DMS53 treated with DMSO at 0.1 percent for 48 hours (cell line): ENCODE results near the gene MICALL1.

ENCODE experiments used
- DNase-seq: peaks from one replicate; lab custom pipeline; 2025; ENCODE audit not compliant: unreplicated experiment; lab: John Stamatoyannopoulos, UW

The MICALL1 gene

DNA sequence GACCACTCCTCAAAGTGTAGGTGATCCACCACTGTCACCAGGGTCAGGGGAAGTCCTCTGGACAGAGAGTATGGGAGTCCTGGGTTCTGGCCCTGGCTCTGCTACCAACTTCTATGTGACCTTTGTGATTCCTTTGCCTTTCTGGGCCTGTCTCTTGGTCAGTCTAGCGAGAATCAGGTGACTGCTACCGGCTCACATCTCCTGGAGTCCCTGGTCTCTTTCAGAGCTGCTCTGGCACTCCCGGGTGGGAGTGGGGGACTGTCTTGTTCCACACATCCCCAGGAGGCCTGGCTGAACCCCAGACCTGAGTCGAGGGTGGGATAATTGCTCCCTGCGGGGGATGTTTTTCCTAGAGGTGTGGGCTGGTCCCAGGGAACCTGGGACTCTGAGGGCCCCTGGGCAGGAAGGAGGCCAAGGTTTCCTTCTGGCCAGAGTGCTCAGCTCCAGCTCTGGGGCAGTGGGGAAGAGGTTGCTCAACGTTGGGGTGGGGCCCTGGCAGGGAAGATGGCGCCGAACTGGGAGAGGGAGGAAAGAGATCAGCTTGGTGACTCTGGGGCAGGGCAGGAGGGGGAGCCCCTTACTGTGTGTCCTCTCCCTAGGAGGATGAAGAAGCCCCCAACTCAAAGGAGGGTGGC lies 76.2 kb downstream of the MICALL1 start:
- DNase-seq: no peak

DNA sequence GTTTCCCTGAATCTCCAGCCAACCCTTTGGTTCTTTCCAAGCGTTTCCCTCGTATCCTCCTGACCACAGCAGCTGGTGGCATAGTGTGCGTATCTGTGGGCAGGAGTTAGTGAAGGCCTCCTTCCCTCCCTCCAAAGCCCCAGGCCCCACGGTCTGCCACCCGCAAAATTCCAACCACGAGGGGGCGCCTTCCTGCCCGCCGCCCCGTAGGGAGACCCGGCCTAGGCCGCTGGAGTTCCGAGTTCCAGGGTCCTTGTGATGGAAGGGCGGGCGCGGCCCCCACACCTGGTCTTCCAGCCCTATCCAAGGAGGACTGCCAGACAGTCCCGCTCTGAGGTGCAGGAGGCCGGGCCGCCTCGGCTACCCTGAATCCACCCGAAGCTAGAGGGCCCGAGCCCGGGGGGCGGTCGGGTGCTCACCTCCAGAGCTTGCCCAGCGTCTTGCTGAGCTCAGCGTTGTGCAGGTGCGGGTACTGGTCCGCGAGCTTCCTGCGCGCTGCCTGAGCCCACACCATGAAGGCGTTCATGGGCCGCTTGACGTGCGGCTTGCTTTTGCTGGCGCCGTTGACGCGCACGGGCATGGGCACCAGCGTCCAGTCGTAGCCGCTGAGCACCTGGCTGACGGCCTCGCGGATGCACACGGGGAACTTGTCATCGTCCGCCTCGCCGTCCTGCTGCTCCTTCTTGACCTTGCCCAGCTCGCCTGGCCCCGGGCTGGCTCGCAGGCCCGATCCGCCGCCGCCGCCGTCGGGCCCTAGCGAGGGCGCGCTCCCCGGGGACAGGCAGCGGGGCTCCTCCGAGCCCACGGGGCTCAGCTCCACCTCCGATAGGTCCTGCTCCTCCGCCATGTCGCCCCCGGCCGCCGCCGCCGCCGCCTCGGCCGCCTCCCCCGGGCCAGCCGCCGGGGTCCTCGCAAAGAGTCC lies 77.1 kb downstream of the MICALL1 start:
- no peak for DNase-seq

DNA sequence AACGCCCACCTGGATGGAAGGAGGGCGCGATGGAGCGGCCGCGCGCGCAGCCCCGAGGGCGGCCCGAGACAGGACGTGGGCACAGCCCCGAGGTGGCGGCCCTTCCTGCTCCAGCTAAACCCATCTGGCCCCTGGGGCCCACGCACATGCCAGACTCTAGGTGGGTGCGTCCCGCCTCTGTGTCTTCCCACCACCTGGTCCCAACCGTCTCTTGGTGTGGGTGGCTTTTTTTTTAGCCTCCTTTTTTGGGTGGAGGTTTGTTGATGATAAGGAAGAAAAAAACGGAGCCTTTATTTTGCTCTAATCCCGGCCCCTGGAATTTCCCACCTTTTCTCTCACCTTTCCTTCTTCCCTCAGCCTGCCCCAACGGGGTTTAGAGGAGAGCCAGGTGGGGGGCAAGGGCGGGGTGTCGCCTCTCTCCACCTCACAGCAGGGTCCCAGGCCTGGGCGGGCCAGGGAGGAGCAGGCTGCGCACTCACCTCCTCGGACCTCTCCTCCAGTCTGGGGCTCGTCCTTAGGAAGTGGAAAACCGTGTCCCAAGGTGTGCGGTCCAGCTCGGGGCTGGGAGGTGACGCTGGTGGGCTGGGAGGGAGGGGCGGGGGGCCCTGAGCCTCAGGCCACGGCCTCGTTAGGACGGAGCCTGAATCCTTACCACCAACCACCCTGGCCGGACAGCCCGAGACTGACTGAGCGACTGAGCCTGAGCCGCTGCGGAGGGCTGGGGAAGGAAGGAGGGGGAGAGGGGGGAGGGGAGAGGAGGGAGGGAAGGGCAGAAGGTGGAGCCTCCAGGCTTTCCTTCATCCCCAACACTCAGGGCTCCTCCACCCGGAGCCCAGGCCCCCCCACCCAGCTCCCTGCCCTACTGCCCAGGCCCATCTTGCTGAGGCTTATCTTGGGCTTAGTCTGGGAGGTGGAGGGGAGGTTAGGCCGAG lies 78.0 kb downstream of the MICALL1 start, which contains the start of gene SOX10:
TSS of gene SOX10 (minus strand) at position 696 of the 932 bp plus-strand sequence. CDS start 771 bp downstream, outside the sequence.
- no peak for DNase-seq

DNA sequence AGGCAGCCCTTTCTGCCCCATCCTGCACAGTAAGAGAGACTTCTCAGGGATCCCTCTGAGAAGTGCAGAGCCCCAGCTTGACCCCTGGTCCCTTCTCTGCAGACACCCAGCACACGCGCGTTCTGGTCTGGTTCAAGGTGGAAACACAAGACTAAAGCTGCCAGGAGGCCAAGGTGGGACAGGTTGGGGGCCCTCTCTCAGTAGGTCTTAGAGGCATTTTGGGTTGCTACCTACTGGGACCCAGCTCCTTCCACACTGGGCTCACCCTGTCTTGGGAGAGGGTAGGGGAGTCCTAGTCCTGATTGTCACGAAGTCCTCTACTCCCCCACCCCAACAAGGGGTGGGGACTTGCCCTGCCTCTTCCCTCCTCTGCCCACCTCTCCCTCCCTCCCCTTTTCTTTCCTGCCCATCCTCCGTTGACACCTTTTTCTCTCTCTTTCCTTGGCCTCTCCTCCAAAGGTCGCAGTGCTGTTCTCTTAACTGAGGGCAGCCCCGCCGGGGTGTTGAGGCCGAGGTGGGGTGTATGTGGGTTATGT lies 79.0 kb downstream of the MICALL1 start:
- no peak for DNase-seq

DNA sequence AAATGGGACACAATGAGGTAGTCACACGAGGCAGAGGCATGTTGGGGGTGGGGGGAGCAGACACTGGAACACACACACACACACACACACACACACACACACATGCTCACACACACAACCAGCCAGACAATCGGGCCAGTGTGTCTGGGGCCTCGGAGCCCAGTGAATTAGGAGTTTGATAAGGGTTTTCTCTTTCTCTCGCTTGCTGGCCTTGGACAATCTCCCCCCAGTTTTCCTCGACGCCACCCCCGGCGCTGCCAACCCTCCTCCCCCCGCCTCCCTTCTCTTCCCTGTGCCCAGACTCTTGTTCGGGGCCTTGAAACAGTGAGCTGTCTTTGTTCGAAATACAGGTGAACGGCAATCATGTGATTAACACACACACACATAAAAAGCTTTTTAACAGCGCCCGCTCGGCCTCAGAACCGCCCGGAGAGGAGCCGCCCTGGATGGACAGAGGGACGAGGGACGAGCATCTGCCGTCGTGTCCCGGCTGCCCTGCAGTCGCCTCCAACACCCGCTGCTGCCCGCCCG lies 79.7 kb downstream of the MICALL1 start:
- no peak for DNase-seq

DNA sequence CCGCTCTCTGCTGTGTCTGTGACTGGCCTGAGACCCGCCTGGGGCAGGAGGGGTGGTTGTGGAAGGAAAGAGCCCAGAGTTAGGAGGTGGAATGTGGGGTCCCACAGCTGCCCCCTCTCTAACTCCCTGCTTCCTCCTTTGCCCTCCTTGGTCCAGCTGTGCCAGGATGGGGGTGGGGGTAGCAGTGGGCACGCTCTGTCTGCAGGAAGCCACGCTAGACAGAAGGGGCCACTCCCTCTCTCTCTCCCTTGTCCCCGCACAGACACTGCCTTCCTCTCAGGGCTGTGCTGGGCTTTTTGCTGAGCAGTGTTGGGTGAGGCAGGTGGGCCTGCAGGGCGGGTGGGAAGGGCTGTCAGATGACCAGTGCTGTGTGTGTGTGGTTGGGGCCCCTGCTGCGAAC lies 80.3 kb downstream of the MICALL1 start:
- no peak for DNase-seq

DNA sequence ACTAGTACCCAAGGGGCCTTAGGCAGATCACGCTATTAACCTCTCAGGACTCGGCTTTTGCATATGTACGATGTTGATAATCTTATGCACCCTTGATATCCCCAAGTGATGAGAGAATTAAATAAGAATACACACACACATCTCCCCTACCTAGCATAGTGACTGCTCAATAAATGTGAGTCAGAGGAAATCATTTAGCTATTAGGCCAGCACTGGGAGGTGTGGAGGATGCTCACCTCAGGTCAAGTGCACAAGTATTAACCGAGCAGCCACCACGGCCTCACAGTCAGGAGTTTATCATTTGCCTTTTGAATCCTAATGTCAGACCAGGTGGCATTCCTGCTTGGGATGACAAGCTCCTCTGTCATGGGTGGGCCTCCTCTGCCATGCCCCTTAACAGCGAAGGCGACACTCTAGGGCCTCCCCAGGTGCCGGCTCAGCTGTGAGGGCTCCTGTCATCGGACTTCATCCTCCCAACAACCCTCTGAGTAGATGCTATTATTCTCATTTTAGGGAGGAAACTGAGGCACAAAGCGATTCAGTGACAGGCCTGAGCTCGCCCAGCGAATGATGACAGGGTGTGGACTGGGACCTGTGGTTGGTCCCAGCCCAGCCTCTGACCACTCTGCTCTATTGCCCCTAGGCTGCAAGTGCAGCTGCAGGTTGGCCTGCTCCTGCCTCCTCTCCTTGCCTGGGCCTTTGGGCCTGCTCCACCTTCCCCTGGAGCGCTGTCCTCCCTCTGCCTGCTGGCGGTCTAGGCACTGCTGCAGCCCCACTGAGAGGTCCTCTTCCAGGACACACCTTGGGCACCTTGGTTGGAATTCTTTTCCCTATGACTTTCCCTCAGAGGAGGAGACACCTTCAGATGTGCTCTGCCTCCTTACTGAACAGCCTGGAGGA lies 83.3 kb downstream of the MICALL1 start:
- no peak for DNase-seq

DNA sequence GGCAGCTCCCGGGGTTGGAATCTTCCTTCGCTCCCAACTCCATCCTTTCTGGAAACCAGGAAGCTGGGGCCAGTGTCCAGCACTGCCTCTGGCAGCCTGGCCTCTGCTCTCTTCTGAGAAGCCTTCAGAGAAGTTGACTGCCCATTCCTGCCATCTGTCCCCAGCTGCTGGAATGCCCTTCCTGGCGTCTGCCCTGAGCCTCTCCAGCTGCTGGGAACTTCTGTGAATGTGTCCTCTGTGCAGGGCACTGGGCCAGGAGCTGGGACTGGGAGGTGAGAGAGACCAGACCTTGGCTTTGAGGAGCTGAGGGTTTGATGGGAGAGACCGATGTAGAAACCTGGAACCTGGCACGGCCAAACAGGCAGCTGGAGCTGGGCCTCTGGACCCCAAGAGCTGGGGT lies 84.2 kb downstream of the MICALL1 start:
- no peak for DNase-seq

DNA sequence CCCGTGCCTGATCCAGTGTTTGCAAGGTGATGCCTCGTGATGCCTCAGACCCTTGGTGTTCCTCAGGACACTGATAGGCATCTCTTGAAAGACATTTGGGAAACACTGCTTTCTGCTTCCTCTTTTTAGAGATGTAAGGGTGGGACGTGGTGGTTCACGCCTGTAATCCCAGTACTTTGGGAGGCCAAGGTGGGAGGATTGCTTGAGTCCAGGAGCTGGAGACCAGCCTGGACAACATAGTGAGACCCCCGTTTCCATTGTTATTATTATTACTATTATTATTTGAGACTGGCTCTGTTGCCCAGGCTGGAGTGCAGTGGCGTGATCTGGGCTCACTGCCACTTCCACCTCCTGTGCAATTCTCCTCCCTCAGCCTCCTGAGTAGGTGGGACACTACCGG lies 84.8 kb downstream of the MICALL1 start:
- DNase-seq: no peak

DNA sequence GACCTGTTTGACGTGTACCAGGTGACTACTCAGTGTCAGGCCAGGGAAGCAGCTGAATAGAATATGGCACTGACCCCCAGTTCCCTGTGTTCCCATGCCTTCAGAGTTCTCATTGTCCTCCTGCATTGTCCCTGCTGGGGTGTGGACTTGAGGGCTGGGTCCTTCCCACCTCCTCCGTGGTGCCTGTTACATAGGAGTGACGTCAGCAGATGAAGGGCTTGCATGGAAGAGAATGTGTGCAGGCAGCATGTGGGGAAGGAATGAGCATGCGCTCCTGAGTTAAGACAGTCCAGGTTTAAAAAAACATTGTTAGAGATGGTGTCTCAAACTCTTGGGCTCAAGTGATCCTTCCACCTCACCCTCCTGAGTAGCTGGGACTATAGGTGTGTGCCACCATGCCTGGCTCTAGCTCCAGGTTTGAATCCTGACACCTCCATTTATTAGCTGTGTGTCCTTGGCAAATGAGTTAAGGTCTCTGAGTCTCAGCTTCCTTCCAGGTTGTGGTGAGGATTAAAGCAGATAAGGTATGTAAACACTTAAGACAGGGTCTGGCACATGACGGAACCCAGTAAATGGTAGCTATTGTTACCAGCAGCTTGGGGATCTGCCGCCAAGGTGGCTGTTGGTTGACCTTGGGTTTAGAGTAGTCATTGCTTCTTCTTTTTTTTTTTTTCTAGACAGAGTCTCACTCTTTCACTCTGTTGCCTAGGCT lies 85.8 kb downstream of the MICALL1 start:
- DNase-seq: no peak
